Measurements from ENCODE around the gene CCDC200. TPM values are rescaled to one million over a fixed set of nuclear protein-coding genes. Genes with fewer than 3 reads are reported as not detected.

Gene CCDC200
- total and polyA plus RNA-seq, 2 of the 13 experiments (the other 11 are each of a cell fraction or from before 2014, with no cell fraction given), result not detected

DNA sequence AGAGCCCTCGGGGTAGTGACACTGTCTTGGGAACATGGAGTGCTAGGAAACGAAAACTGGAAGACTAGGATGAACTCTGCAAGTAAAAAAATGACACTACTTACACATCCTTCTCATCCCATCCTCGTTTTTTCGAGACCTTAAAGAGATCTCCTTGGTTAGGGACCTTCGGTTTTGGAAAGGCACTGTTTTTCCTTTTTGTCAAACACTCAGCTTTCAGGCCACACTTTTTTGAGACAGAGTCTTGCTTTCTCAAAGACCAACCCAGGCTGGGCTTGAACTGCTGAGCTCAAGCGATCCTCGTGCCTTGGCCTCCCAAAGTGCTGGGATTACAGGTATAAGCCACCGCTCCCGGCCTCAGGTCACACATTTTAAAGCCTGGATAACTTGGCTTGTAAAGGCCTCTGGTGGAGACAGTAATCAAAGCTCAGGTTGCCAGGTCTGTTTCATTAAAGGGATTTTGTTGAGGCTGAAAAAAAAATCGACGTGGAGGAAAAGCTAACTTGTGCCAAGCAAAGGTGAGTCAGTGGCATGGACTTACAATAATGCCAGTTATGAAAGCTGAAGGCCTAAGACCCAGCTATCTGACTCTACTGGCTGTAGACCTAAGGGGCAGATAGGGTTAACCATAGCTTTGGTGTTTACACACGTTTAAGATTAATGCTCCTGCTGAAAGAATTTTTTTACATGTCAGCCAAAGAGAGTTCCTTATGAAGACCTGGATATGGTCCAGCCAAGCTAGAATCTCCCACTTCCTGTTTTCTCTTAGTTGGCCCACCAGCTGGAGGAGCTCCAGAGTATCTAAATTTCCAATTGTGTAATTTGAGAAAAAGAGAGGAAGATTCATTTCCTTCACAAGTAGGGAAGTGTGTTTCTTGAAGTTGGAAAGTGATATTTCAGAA lies 56.6 kb downstream of the CCDC200 start (continued):
- no peak for TF ChIP-seq ZNF18 (CRISPR knock-in tag; IDR thresholded peaks at IDR 0.05; ENCODE audit: insufficient replicate concordance)
- peak; percentile 67 for TF ChIP-seq ELF4 (CRISPR knock-in tag; IDR thresholded peaks at IDR 0.05; ENCODE audit: borderline replicate concordance)
- no peak for TF ChIP-seq KLF6 (CRISPR knock-in tag; IDR thresholded peaks at IDR 0.05)
- no peak for TF ChIP-seq ZNF207 (IDR thresholded peaks at IDR 0.05; ENCODE audit: borderline replicate concordance)
- TF ChIP-seq EEA1 (CRISPR knock-in tag; IDR thresholded peaks at IDR 0.05; ENCODE audit: borderline replicate concordance), result no peak
- peak; percentile 78 for TF ChIP-seq FOSL2 (CRISPR knock-in tag; IDR thresholded peaks at IDR 0.05)
- TF ChIP-seq, protein P1, sequence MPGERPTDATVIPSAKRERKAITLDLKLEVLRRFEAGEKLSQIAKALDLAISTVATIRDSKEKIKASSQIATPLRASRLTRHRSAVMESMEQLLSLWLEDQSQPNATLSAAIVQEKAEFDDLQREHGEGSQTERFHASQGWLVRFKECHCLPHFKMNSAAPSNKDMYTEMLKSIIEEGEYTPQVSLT (CRISPR knock-in tag; IDR thresholded peaks at IDR 0.05; ENCODE audit: borderline replicate concordance, low read depth), result no peak
- peak; percentile 29; the same call in 1 of the 2 replicates for TF ChIP-seq PAXIP1 (CRISPR knock-in tag; conservative IDR thresholded peaks at IDR 0.05)
- TF ChIP-seq, protein P2, sequence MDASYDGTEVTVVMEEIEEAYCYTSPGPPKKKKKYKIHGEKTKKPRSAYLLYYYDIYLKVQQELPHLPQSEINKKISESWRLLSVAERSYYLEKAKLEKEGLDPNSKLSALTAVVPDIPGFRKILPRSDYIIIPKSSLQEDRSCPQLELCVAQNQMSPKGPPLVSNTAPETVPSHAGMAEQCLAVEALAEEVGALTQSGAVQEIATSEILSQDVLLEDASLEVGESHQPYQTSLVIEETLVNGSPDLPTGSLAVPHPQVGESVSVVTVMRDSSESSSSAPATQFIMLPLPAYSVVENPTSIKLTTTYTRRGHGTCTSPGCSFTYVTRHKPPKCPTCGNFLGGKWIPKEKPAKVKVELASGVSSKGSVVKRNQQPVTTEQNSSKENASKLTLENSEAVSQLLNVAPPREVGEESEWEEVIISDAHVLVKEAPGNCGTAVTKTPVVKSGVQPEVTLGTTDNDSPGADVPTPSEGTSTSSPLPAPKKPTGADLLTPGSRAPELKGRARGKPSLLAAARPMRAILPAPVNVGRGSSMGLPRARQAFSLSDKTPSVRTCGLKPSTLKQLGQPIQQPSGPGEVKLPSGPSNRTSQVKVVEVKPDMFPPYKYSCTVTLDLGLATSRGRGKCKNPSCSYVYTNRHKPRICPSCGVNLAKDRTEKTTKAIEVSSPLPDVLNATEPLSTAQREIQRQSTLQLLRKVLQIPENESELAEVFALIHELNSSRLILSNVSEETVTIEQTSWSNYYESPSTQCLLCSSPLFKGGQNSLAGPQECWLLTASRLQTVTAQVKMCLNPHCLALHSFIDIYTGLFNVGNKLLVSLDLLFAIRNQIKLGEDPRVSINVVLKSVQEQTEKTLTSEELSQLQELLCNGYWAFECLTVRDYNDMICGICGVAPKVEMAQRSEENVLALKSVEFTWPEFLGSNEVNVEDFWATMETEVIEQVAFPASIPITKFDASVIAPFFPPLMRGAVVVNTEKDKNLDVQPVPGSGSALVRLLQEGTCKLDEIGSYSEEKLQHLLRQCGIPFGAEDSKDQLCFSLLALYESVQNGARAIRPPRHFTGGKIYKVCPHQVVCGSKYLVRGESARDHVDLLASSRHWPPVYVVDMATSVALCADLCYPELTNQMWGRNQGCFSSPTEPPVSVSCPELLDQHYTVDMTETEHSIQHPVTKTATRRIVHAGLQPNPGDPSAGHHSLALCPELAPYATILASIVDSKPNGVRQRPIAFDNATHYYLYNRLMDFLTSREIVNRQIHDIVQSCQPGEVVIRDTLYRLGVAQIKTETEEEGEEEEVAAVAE (CRISPR knock-in tag; IDR thresholded peaks at IDR 0.05; ENCODE audit: borderline replicate concordance), result peak; percentile 12; the same call in 1 of the 2 replicates
- TF ChIP-seq, protein P3, sequence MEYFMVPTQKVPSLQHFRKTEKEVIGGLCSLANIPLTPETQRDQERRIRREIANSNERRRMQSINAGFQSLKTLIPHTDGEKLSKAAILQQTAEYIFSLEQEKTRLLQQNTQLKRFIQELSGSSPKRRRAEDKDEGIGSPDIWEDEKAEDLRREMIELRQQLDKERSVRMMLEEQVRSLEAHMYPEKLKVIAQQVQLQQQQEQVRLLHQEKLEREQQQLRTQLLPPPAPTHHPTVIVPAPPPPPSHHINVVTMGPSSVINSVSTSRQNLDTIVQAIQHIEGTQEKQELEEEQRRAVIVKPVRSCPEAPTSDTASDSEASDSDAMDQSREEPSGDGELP (IDR thresholded peaks at IDR 0.05; ENCODE audit: borderline replicate concordance, low read depth), result peak; percentile 76
- TF ChIP-seq CBX5 (CRISPR knock-in tag; IDR thresholded peaks at IDR 0.05; ENCODE audit: borderline replicate concordance), result no peak
- peak; percentile 29; the same call in 1 of the 2 replicates for TF ChIP-seq HMG20A (CRISPR knock-in tag; IDR thresholded peaks at IDR 0.05; ENCODE audit: borderline replicate concordance)
- TF ChIP-seq ATF6 (CRISPR knock-in tag; conservative IDR thresholded peaks at IDR 0.05), result 0 out of 2 replicates have a peak, but pooled peaks have one; percentile 21

Data from HepG2 (cell line).